ENCODE measurements around the gene FRMD1. TPM values are rescaled to one million over a fixed set of nuclear protein-coding genes. Genes with fewer than 3 reads are reported as not detected.

The FRMD1 gene
- total and polyA plus RNA-seq, 2 donors, result 0.03 to 0.21 TPM

DNA sequence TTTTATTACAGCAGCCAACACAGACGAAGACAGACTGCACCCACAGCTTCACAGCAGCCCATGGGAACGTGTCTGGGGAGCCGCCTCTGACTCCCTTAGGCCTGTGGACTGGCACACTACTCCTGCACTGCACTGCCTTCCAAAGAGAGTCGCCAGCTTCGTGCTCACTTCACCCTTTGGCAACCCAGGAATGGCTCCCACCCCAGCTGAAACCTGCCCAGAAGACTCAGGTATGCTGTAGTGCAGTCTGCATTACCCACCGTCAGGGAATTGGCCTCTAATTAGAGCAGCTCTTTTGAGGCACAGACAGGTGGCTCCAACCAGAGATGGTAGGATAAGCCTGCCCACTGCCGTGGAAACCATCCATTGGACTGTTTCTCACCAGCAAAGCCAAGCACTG is 39.9 kb upstream of the FRMD1 start:
- no peak overlapping the region for H3K4me3 ChIP-seq (ENCODE audit: low read depth, low read length)
- no peaks in the 10 kb centered on the region for H3K36me3 ChIP-seq (ENCODE audit: insufficient read depth)
- no peak overlapping the region for H3K27ac ChIP-seq (ENCODE audit: low read depth)
- 92% methylated on average over 7 of the region's 7 CpGs for WGBS
- H3K4me1 ChIP-seq (ENCODE audit: insufficient read depth), result no peaks in the 10 kb centered on the region
- no peak for DNase-seq (ENCODE audit: extremely low spot score)

DNA sequence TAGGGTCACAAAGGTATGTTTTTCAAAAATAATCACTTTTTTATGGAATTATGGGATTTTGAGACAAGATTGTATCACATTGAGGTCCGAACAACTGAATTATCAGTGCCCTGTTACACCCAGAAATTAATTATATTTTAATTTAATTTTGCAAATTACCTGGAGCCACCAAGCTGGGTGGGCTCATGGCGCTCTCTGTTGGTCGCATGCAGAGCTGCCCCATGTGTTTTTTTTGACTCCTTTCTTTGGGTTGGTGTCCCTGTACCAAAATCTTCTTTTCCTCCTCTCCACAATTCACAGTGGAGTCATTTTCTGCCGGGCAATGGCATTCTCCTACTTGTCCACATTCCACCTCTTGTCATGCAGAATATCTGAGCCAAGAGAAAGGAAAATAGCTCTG is 38.9 kb upstream of the FRMD1 start:
- 72% methylated on average over 4 of the region's 4 CpGs for WGBS
- Histone ChIP-seq H3K27ac (ENCODE audit: low read depth) (no peak overlapping the region), H3K36me3 (ENCODE audit: insufficient read depth) (no peaks in the 10 kb centered on the region), H3K4me3 (ENCODE audit: low read depth, low read length) (no peak overlapping the region), H3K4me1 (ENCODE audit: insufficient read depth) (no peaks in the 10 kb centered on the region)
- no peak for DNase-seq (ENCODE audit: extremely low spot score)

DNA sequence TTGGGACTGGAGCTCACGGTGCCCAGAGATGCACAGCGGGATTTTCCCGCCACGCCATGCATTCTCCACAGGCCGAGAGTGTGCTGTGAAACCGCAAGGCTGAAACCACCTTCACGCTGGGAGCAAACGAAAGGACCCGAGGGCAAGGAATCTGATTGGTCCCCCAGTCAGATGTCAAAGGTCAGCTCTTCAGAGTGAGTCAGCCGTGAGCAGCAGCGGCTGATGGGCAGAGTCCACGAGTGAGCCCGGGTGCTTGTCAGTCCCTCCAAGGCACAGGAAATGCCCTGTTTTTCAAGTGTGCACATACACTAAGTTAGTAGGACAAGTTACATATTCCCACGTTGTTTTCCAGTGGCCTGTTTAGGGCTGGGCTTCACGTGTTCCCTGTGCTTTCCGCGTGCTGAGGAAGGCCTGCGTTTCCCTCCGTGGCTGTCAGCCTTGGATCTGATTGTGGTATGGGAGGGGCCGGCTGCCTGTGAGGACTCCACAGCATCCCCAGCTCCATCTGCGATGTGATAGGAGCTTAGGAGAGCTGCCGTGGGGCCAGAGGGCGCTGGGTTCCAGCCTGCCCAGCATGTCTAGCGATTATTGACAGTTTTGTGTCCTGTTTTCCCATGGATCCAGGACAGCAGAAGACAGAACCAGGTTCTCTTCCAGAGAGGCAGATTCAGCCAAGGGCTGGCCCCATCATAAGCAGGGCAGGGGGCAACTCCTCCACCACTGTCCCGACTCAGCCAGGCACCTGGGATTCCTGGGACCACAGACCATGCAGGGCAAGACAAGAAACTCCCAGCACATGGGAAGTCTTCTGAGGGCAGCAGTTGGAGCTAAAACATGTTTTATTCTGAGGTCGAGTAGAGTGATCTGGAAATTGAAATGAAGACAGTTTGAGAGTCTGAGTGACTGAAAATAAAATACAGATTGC is 38.2 kb upstream of the FRMD1 start:
- WGBS, result 83% methylated on average over 26 of the region's 26 CpGs
- no peak overlapping the region for H3K27ac ChIP-seq (ENCODE audit: low read depth)
- no peak overlapping the region for H3K4me3 ChIP-seq (ENCODE audit: low read depth, low read length)
- H3K4me1 ChIP-seq (ENCODE audit: insufficient read depth), result no peaks in the 10 kb centered on the region
- no peak for DNase-seq (ENCODE audit: extremely low spot score)
- H3K36me3 ChIP-seq (ENCODE audit: insufficient read depth), result no peaks in the 10 kb centered on the region

DNA sequence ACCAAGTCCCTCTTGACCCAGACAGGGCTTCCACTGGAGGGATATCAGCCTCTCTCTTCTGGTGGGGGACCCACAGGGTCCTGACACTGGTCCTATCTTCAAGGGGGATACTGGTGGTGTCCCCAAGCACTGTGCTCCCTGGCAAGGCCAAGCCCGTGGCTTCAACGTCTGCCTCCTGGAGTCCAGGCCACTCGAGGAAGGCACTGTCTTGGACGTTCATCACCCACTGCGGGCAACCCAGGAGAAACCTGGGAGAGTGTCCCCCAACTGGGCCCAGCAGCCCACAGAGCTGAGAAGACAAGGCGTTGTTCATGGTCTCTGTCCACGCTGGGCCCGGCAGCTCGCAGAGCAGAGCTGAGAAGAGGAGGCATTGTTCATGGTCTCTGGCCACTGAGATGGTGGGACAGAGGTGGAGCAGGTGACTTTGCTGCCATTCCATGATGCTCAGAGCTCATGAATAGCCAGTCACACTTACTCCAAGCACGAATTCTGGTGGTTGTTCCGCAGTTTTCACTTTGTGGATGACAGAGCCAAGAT is 37.5 kb upstream of the FRMD1 start:
- Histone ChIP-seq H3K4me1 (ENCODE audit: insufficient read depth) (no peaks in the 10 kb centered on the region), H3K27ac (ENCODE audit: low read depth) (no peak overlapping the region), H3K36me3 (ENCODE audit: insufficient read depth) (no peaks in the 10 kb centered on the region), H3K4me3 (ENCODE audit: low read depth, low read length) (no peak overlapping the region)
- 95% methylated on average over 11 of the region's 11 CpGs for WGBS
- DNase-seq (ENCODE audit: extremely low spot score), result no peak

DNA sequence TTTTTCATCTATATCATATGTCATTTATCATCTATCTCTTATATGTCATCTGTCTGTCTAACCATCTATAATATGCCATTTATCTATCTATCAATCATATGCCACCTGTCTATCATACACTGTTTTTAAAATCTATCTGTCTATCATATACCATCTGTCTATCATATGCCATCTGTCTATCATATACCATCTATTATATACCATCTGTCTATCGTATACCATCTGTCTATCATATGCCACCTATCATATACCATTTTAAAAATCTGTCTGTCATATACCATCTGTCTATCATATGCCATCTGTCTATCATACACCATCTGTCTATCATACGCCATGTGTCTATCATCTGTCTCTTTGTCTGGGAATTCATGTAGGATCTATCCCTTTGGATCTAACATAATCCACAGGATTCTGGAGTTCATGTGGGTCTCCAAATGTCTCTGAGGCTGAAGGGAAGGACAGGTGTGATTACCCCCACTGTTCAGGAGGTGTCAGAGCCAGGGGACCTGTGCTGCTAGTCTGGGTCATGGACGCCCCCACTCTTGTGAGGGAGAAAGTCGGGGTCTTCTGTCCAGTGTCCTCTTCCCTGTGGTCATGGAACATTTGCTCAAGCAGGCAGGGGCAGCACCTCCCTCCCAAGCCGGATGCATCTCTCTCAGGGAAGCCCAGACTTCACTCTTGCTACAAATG is 36.9 kb upstream of the FRMD1 start:
- DNase-seq (ENCODE audit: extremely low spot score), result no peak

DNA sequence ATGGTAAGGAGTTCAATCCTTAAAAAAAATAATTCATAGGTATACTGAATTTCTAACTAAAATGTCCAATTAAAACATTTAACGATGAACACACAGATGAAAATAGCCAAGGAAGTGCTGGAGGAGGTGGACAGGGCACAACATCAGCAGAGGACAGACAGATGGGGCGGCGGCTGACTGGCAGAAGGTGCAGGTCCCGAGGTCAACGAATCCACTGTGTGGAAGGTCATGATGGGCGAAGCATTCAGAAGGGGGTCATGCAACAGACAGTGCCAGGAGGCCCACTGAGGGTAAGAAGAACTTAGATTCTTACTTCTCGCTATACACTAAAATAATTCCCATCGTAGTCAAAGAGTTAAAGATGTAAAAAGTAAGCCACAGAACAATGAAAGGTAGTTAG is 34.2 kb upstream of the FRMD1 start:
- no peak overlapping the region for H3K4me3 ChIP-seq (ENCODE audit: low read depth, low read length)
- H3K27ac ChIP-seq (ENCODE audit: low read depth), result no peak overlapping the region
- 86% methylated on average over 8 of the region's 8 CpGs for WGBS
- H3K36me3 ChIP-seq (ENCODE audit: insufficient read depth), result no peaks in the 10 kb centered on the region
- H3K4me1 ChIP-seq (ENCODE audit: insufficient read depth), result no peaks in the 10 kb centered on the region
- no peak for DNase-seq (ENCODE audit: extremely low spot score)

More for the DNA sequence above, 36.9 kb upstream of the FRMD1 start:
- no peak overlapping the region for H3K4me3 ChIP-seq (ENCODE audit: low read depth, low read length)
- H3K4me1 ChIP-seq (ENCODE audit: insufficient read depth), result no peaks in the 10 kb centered on the region
- H3K36me3 ChIP-seq (ENCODE audit: insufficient read depth), result no peaks in the 10 kb centered on the region
- H3K27ac ChIP-seq (ENCODE audit: low read depth), result no peak overlapping the region
- WGBS, result 65% methylated on average over 5 of the region's 5 CpGs

DNA sequence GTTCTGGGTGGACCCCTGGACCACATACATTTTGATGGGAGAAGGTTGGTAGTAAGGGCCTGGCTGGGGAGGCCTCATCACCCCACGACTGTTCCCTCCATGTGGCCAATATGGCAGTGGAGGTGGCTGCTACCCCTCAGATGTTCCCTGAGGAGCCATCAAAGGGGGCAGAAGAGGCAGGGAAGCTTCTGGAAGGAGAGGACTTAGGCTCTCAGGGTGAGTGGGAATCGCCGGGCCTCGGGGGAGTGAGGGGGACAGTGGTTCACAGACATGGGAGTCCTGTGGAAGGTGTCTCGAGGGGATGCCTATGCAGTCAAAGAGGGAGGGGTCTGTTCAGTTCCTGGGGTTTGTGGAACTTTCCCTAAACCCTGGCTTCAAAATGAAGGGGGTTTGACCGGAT is 32.9 kb upstream of the FRMD1 start:
- Histone ChIP-seq H3K36me3 (ENCODE audit: insufficient read depth) (no peaks in the 10 kb centered on the region), H3K4me1 (ENCODE audit: insufficient read depth) (no peaks in the 10 kb centered on the region), H3K4me3 (ENCODE audit: low read depth, low read length) (no peak overlapping the region), H3K27ac (ENCODE audit: low read depth) (no peak overlapping the region)
- DNase-seq (ENCODE audit: extremely low spot score), result no peak
- 93% methylated on average over 6 of the region's 6 CpGs for WGBS

DNA sequence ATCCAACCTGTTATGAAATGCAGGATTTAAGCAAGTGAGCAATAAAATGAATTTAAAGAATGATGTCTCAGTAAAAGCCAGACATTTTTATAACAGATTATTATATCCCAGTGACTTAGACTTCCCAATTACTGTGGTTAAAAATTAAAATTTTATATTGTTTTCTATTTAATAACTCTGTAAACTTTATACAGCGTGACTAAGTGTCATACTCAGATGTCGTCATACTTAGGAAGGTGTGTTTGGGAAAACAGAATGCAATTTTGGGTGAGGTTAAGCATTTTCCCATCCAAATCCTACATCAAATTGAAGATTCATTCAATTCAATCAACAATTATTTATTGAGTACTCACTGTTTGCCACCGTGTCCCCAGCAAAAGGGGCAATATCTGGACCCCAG is 31.4 kb upstream of the FRMD1 start:
- H3K27ac ChIP-seq (ENCODE audit: low read depth), result no peak overlapping the region
- WGBS, result 77% methylated on average over 3 of the region's 3 CpGs
- H3K4me3 ChIP-seq (ENCODE audit: low read depth, low read length), result no peak overlapping the region
- H3K36me3 ChIP-seq (ENCODE audit: insufficient read depth), result no peaks in the 10 kb centered on the region
- DNase-seq (ENCODE audit: extremely low spot score), result no peak
- no peaks in the 10 kb centered on the region for H3K4me1 ChIP-seq (ENCODE audit: insufficient read depth)

DNA sequence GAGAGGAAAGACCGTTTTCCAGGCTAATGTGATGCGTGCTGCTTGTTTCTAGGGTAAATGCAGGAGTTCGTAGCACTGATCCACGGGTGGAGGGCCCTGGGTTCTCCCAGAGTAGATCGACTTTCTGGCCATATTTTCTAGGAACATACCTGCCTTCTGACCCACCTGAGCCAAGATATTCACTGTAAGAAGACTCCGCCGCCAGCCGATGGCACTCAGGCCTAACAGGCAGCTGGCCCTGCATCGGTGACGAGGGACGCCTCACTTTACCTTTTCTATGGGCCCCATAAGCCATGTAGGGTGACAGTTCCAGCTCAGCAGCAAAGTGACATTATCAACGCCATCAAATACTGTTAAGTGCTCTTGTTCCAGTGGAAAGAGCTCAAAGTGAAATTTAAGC is 30.2 kb upstream of the FRMD1 start:
- H3K27ac ChIP-seq (ENCODE audit: low read depth), result no peak overlapping the region

DNA sequence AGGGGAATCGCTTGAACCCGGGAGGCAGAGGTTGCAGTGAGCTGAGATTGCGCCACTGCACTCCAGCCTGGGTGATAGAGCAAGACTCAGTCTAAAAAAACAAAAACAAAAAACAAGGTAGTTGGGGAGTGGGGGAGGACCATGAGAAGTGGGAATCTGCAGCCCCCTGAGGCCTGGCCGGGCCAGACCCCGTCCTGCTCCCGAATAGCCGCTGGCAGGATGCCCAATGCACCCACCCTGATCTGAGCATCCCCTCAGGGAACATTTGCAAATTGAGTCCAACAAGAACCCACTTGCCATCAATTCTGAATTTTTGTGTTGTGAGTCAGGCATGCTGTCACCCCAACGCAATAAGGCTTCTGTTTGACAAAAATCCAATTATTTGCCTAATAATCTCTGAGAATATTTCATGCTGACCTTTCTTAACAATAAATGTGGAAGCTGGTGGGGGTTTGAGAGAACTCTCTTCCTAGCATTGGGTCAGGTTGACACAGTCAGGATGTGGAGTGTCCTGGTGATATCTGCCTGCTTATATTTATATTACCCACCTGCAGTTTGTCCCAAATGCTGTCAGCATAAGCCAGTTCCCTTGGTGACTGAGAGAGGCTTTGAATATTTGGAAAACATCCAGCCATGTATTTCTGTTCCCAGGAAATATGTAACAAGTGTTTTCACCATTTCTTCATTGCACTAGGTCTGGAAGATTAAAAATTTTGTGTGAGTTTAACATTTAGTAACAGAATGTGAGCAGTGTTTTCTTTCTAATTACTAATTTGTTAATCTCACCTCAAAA is 28.4 kb upstream of the FRMD1 start:
- WGBS, result 73% methylated on average over 8 of the region's 8 CpGs
- no peak for DNase-seq (ENCODE audit: extremely low spot score)

More for the DNA sequence above, 30.2 kb upstream of the FRMD1 start:
- no peak for DNase-seq (ENCODE audit: extremely low spot score)
- Histone ChIP-seq H3K4me1 (ENCODE audit: insufficient read depth) (no peaks in the 10 kb centered on the region), H3K4me3 (ENCODE audit: low read depth, low read length) (no peak overlapping the region), H3K36me3 (ENCODE audit: insufficient read depth) (no peaks in the 10 kb centered on the region)
- WGBS, result 97% methylated on average over 12 of the region's 12 CpGs

DNA sequence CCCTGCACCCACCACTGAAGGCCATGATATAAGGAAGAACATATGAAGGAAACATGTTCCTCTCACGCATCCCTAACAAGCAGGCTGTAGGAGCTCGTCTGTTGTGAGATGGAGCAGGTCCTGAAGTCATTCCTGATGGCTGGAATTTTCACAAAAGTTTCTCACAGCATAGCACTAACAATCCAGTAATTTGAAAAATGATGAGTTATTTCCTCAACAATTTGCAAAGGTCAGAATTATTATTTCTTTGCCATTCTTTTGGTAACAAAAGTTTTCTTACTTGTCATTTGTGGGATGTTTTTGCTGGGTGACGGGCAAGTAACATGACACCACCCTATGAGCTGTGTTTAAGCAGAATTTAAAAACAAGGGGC is 27.6 kb upstream of the FRMD1 start:
- WGBS, result 89% methylated on average over 3 of the region's 3 CpGs
- Histone ChIP-seq H3K27ac (ENCODE audit: low read depth) (no peak overlapping the region), H3K4me1 (ENCODE audit: insufficient read depth) (no peaks in the 10 kb centered on the region), H3K36me3 (ENCODE audit: insufficient read depth) (no peaks in the 10 kb centered on the region), H3K4me3 (ENCODE audit: low read depth, low read length) (no peak overlapping the region)
- DNase-seq (ENCODE audit: extremely low spot score), result no peak

More for the DNA sequence above, 28.4 kb upstream of the FRMD1 start:
- Histone ChIP-seq H3K27ac (ENCODE audit: low read depth) (no peak overlapping the region), H3K4me3 (ENCODE audit: low read depth, low read length) (no peak overlapping the region), H3K4me1 (ENCODE audit: insufficient read depth) (no peaks in the 10 kb centered on the region), H3K36me3 (ENCODE audit: insufficient read depth) (no peaks in the 10 kb centered on the region)

DNA sequence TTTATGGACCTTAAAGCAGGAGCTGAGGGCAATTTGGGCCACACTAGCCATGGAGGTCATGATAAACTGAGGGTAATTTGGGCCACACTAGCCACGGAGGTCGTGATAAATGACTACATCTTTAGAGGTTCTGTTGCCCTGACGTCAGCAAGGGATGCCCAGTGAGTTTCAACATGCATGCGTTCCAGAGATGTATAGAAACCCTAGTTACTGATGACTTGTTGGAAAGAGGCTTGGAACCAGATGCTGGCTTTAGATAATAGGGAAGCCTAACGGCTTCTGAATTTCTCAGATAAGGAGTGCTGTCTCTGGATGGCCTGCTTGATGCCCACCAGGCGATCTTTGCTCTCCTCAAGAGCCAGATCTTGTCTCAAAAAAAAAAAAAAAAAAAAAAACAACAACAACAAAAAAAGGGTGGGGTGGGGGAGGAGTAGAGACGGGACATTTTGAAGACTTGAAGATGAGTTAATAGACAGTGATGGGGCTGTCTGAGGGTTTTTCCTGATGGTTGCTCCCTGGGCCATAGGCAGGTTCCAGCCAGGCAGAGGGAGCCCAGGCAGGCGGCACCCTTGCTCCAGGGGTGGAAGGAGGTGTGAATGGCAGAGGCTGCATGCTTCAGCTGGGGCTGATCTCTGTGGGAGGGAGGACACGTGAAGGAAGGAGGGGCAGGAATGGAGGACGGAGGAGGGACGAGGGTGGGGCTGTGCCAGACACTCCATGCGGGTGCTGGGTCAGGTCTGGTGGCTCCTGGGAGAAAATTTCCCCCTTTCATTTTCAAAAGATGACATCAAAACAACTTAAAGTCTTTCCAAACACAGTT is 27.0 kb upstream of the FRMD1 start:
- H3K4me1 ChIP-seq (ENCODE audit: insufficient read depth), result no peaks in the 10 kb centered on the region
- no peak overlapping the region for H3K4me3 ChIP-seq (ENCODE audit: low read depth, low read length)
- 76% methylated on average over 12 of the region's 12 CpGs for WGBS
- no peaks in the 10 kb centered on the region for H3K36me3 ChIP-seq (ENCODE audit: insufficient read depth)
- H3K27ac ChIP-seq (ENCODE audit: low read depth), result no peak overlapping the region
- no peak for DNase-seq (ENCODE audit: extremely low spot score)

DNA sequence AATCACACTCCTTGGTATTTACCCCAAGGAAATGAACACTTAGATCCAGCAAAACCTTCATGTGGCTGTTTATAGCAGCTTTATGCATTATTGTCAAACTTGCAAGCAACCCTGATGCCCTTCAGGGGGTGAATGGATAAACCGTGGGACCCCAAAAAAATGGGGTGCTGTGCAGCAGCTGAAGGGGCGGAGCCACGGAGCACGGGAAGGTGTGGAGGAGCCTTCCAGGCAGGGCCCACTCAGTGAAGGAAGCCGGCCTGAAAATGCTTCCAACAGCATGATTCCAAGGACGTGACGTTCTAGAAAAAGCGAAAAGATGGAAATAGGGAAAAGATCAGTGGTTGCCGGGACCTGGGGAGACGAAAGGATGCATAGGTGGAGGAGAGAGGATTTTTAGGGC is 25.6 kb upstream of the FRMD1 start:
- Histone ChIP-seq H3K27ac (ENCODE audit: low read depth) (no peak overlapping the region), H3K36me3 (ENCODE audit: insufficient read depth) (no peaks in the 10 kb centered on the region), H3K4me1 (ENCODE audit: insufficient read depth) (no peaks in the 10 kb centered on the region), H3K4me3 (ENCODE audit: low read depth, low read length) (no peak overlapping the region)
- WGBS, result 92% methylated on average over 10 of the region's 10 CpGs
- DNase-seq (ENCODE audit: extremely low spot score), result no peak
